Astrocyte (in vitro differentiated cells and primary cell): ENCODE measurements around the gene GCK. TPM values are rescaled to one million over a fixed set of nuclear protein-coding genes. Genes with fewer than 3 reads are reported as not detected.

Experiments used
- DNase-seq: peaks from one replicate; pipeline ENCODE4 v3.0.0-alpha.2; 2010; ENCODE audit warnings: low read depth
- FAIRE-seq: peaks from 2 replicates; lab custom pipeline; 2011; peaks lifted over from hg19 to GRCh38; lab: Jason Lieb, UNC
- H2AFZ ChIP-seq: 2 replicates; pipeline ENCODE4 v1.6.0; 2012; ENCODE audit warnings: low read depth, low read length, inconsistent platforms
- H3K27ac ChIP-seq: 2 replicates; pipeline ENCODE4 v1.5.1; 2011; ENCODE audit warnings: low read depth, low read length, inconsistent platforms
- H3K27me3 ChIP-seq: 2 replicates; pipeline ENCODE4 v1.6.0; 2011; ENCODE audit warnings: low read length, inconsistent platforms; ENCODE audit not compliant: insufficient read depth
- H3K36me3 ChIP-seq: 2 replicates; pipeline ENCODE4 v1.5.1; 2011; ENCODE audit warnings: low read length, inconsistent platforms; ENCODE audit not compliant: insufficient read depth
- H3K4me1 ChIP-seq: 2 replicates; pipeline ENCODE4 v1.5.1; 2011; ENCODE audit warnings: low read length, inconsistent platforms; ENCODE audit not compliant: insufficient read depth
- H3K4me2 ChIP-seq: 2 replicates; pipeline ENCODE4 v1.6.0; 2012; ENCODE audit warnings: low read length, inconsistent platforms
- H3K4me3 ChIP-seq: 2 replicates; pipeline ENCODE4 v1.5.1; 2011; ENCODE audit warnings: low read depth, mild to moderate bottlenecking, low read length, inconsistent platforms; ENCODE audit not compliant: insufficient read depth
- H3K79me2 ChIP-seq: 2 replicates; pipeline ENCODE4 v1.6.0; 2012; ENCODE audit warnings: mild to moderate bottlenecking, low read length, inconsistent platforms; ENCODE audit not compliant: insufficient read depth
- H3K9ac ChIP-seq: 2 replicates; pipeline ENCODE4 v1.6.0; 2012; ENCODE audit warnings: mild to moderate bottlenecking, low read length, inconsistent platforms
- H3K9me3 ChIP-seq: 2 replicates; pipeline ENCODE4 v1.5.1; 2012; ENCODE audit warnings: low read depth, mild to moderate bottlenecking, low read length, inconsistent platforms; ENCODE audit not compliant: insufficient read depth
- H4K20me1 ChIP-seq: 2 replicates; pipeline ENCODE4 v1.6.0; 2012; ENCODE audit warnings: low read length, inconsistent platforms; ENCODE audit not compliant: insufficient read depth
- H3K27ac Mint-ChIP-seq: one replicate; pipeline ENCODE4 v1.8.0; 2021; ENCODE audit warnings: mild to moderate bottlenecking, mixed read lengths; ENCODE audit not compliant: unreplicated experiment
- H3K27me3 Mint-ChIP-seq: one replicate; pipeline ENCODE4 v1.8.0; 2021; ENCODE audit warnings: low read depth, mixed read lengths; ENCODE audit not compliant: unreplicated experiment
- H3K36me3 Mint-ChIP-seq: one replicate; pipeline ENCODE4 v1.8.0; 2021; ENCODE audit warnings: low read depth, mixed read lengths; ENCODE audit not compliant: unreplicated experiment
- H3K4me1 Mint-ChIP-seq: one replicate; pipeline ENCODE4 v1.8.0; 2021; ENCODE audit warnings: low read depth, mixed read lengths; ENCODE audit not compliant: unreplicated experiment
- H3K4me3 Mint-ChIP-seq: one replicate; pipeline ENCODE4 v1.8.0; 2021; ENCODE audit warnings: mild to moderate bottlenecking, moderate library complexity, mixed read lengths; ENCODE audit not compliant: unreplicated experiment
- H3K9me3 Mint-ChIP-seq: one replicate; pipeline ENCODE4 v1.8.0; 2021; ENCODE audit warnings: mild to moderate bottlenecking, mixed read lengths; ENCODE audit not compliant: unreplicated experiment
- EZH2 ChIP-seq: IDR thresholded peaks from 2 replicates; pipeline ENCODE4 v1.6.1; 2012; ENCODE audit warnings: mild to moderate bottlenecking, low read length, inconsistent platforms; ENCODE audit not compliant: insufficient read depth
- total RNA-seq: library from RNA; stranded (reverse); gene quantifications from 2 replicates; pipeline ENCODE4 v1.2.1, GENCODE V29; 2021
- TF ChIP-seq, protein P1 (sequence below): IDR thresholded peaks from 2 replicates; pipeline ENCODE4 v1.5.1; 2011; ENCODE audit warnings: low read depth, mild to moderate bottlenecking, inconsistent platforms, low read length, moderate library complexity; ENCODE audit not compliant: insufficient read depth

Gene GCK
- total RNA-seq, 1 donor from 2014 or later = not detected

DNA sequence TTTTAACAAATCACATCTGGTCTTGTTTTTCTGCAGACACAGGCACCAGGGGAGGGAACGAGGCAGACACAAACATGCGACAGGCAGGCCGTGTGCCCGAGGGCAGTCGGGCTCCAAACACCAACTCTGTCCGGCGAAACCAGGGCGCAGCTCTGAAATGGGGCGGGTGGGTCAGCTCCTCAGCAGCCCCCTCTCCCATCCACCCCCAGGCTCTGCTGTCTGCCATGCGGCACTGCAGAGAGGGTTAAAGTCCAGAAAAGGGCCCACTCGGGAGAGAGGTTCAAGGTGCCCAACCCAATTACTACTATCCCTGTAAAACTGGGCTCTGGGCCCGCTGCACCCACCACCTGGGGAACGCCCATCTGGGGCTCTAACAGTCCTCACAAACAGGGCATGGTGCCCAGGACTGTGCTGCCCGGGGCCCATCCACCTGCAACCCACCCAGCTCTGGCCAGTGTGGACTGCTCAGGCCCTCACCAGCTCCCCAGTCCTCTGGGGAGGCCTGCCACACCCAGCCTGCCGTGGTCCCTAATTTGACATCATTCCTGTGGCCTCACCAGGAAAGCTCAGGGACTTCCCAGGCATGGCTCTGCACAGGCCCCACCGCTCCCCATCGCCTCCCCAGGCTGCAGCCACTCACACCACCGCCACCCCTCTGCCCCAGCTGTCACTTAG lies 30.3 kb upstream of the GCK start:
- peaks cover 10% of the 10 kb centered on the region for H3K27me3 Mint-ChIP-seq
- DNase-seq (no peak), FAIRE-seq (no peak)
- no peak overlapping the region for H3K4me3 ChIP-seq
- H3K4me3 Mint-ChIP-seq = no peak overlapping the region
- peaks cover under 1% of the 10 kb centered on the region for H3K36me3 Mint-ChIP-seq
- peaks cover 4% of the 10 kb centered on the region for H4K20me1 ChIP-seq
- no peaks in the 10 kb centered on the region for H3K36me3 ChIP-seq
- H3K4me1 Mint-ChIP-seq = peaks cover 5% of the 10 kb centered on the region
- no peaks in the 10 kb centered on the region for H3K79me2 ChIP-seq
- no peak overlapping the region for H3K9ac ChIP-seq
- no peaks in the 10 kb centered on the region for H3K9me3 Mint-ChIP-seq
- H2AFZ ChIP-seq = no peak overlapping the region
- H3K27me3 ChIP-seq = peaks cover 4% of the 10 kb centered on the region
- H3K27ac Mint-ChIP-seq = no peak overlapping the region
- H3K4me1 ChIP-seq = no peaks in the 10 kb centered on the region
- H3K27ac ChIP-seq = no peak overlapping the region
- H3K9me3 ChIP-seq = peaks cover 4% of the 10 kb centered on the region
- TF ChIP-seq EZH2 = no peak
- no peak overlapping the region for H3K4me2 ChIP-seq

DNA sequence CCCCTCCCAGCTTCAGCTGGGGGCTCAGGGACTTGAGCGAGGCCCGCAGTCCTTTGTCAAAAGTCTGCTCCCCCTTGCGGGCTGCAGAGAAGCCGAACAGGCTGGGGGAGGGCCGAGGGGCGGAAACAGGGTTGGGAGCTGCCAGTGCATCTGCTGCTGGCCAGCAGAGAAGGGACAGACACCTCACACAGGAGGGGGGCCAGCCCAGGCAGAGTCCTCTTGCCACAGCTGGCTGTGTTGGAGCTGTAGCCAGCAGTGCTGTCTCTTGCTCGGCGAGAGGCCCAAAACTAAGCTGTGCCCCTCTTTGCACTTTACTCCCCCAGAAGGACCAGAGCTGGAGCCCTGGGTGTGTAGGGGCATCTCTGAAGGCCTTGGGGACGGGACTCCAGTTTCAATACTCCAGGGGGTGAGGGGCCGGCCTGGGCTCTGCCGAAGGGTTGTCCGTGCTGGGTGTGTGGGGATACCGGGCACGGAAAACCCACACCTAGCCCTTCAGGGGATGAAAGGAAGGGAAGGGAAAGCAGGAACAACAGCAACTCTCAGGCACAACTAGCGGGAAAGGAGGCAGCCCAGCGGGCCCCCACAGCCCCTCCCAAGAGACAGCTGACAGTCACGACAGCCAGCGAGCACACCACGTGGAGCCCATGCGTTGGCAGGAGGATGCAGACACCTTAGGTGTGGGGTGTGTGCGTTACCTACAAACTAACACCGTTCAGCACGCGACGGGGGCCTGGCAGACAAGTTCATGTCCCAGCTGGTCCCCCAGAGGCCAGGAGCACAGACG lies 29.4 kb upstream of the GCK start:
- Mint-ChIP-seq H3K9me3 (no peaks in the 10 kb centered on the region), H3K27me3 (peaks cover 1% of the 10 kb centered on the region), H3K4me3 (no peak overlapping the region), H3K36me3 (peaks cover 4% of the 10 kb centered on the region), H3K27ac (no peak overlapping the region), H3K4me1 (peaks cover 7% of the 10 kb centered on the region)
- H3K4me2 ChIP-seq = no peak overlapping the region
- peaks cover 4% of the 10 kb centered on the region for H3K9me3 ChIP-seq
- no peak overlapping the region for H2AFZ ChIP-seq
- no peaks in the 10 kb centered on the region for H3K36me3 ChIP-seq
- H3K9ac ChIP-seq = no peak overlapping the region
- H3K4me1 ChIP-seq = no peaks in the 10 kb centered on the region
- H3K27ac ChIP-seq = no peak overlapping the region
- DNase-seq (no peak), FAIRE-seq (no peak)
- H3K4me3 ChIP-seq = no peak overlapping the region
- H3K79me2 ChIP-seq = no peaks in the 10 kb centered on the region
- H4K20me1 ChIP-seq = peaks cover 12% of the 10 kb centered on the region
- no peaks in the 10 kb centered on the region for H3K27me3 ChIP-seq
- no peak for TF ChIP-seq EZH2
- TF ChIP-seq, protein P1, sequence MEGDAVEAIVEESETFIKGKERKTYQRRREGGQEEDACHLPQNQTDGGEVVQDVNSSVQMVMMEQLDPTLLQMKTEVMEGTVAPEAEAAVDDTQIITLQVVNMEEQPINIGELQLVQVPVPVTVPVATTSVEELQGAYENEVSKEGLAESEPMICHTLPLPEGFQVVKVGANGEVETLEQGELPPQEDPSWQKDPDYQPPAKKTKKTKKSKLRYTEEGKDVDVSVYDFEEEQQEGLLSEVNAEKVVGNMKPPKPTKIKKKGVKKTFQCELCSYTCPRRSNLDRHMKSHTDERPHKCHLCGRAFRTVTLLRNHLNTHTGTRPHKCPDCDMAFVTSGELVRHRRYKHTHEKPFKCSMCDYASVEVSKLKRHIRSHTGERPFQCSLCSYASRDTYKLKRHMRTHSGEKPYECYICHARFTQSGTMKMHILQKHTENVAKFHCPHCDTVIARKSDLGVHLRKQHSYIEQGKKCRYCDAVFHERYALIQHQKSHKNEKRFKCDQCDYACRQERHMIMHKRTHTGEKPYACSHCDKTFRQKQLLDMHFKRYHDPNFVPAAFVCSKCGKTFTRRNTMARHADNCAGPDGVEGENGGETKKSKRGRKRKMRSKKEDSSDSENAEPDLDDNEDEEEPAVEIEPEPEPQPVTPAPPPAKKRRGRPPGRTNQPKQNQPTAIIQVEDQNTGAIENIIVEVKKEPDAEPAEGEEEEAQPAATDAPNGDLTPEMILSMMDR = no peak

DNA sequence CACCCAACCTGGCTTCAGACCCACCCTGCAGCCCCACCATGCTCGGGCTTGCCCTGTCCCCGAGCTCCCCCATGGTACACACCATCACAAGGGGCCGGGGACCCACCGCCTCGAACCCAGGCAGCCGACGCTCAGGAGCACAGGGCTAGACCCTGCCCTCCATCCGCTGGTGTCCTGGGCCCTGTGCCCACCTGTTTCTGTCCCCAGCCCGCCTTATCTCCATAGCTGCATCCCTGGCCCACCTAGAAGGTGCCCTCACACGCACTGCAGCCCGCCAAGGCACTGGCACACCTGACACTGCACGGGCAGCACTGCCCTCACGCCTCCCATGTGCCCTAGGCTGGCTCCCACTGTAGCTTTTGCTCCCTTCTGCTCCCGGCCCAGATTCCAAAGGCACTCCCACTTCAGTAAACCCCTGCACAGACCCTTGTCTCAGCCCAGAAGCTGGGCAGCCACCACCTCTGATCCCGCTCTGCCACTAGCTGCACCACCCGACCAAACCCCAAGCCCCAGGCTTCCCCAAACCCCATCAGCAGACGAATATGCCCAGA lies 28.7 kb upstream of the GCK start:
- H3K27ac ChIP-seq = no peak overlapping the region
- H3K27ac Mint-ChIP-seq = no peak overlapping the region
- H3K4me1 Mint-ChIP-seq = peaks cover 7% of the 10 kb centered on the region

More for the DNA sequence above, 28.7 kb upstream of the GCK start:
- H3K4me3 Mint-ChIP-seq = no peak overlapping the region
- DNase-seq (no peak), FAIRE-seq (no peak)
- Histone ChIP-seq H3K36me3 (peaks cover 5% of the 10 kb centered on the region), H3K9ac (no peak overlapping the region), H3K79me2 (no peaks in the 10 kb centered on the region), H3K4me2 (no peak overlapping the region), H3K9me3 (peaks cover 4% of the 10 kb centered on the region), H3K4me1 (no peaks in the 10 kb centered on the region), H3K4me3 (no peak overlapping the region), H3K27me3 (no peaks in the 10 kb centered on the region), H2AFZ (no peak overlapping the region), H4K20me1 (peaks cover 19% of the 10 kb centered on the region)
- H3K27me3 Mint-ChIP-seq = no peaks in the 10 kb centered on the region
- H3K9me3 Mint-ChIP-seq = no peaks in the 10 kb centered on the region
- no peak for TF ChIP-seq EZH2
- TF ChIP-seq, protein P1 = no peak
- peaks cover 4% of the 10 kb centered on the region for H3K36me3 Mint-ChIP-seq
